Epidermal melanocyte (primary cell): ENCODE measurements around the gene TMEM175.

ENCODE experiments used
- DNase-seq: peaks from one replicate; pipeline ENCODE4 v3.0.0; 2011; ENCODE audit warnings: low spot score; ENCODE audit not compliant: insufficient read length

The TMEM175 gene

GRCh38 chr4:1002131-1002630 is 69.9 kb downstream of the TMEM175 start:
- no peak for DNase-seq

GRCh38 chr4:1002631-1003251 is 70.5 kb downstream of the TMEM175 start:
- DNase-seq: no peak

- DNase-seq: no peak
Measured at GRCh38 chr4:1003271-1004070, 71.2 kb downstream of the TMEM175 start.

- DNase-seq: no peak
Measured at GRCh38 chr4:1004071-1004418, 71.8 kb downstream of the TMEM175 start.

- no peak for DNase-seq
Measured at GRCh38 chr4:1004557-1005485, 72.6 kb downstream of the TMEM175 start.

GRCh38 chr4:1006856-1007255 is 74.6 kb downstream of the TMEM175 start:
- no peak for DNase-seq
